Measurements from ENCODE around the gene CCDC181. TPM values are rescaled to one million over a fixed set of nuclear protein-coding genes. Genes with fewer than 3 reads are reported as not detected.

Gene CCDC181
- total RNA-seq, 4 donors from 2014 or later, result 0.80 to 1.2 TPM; not detected in 2

DNA sequence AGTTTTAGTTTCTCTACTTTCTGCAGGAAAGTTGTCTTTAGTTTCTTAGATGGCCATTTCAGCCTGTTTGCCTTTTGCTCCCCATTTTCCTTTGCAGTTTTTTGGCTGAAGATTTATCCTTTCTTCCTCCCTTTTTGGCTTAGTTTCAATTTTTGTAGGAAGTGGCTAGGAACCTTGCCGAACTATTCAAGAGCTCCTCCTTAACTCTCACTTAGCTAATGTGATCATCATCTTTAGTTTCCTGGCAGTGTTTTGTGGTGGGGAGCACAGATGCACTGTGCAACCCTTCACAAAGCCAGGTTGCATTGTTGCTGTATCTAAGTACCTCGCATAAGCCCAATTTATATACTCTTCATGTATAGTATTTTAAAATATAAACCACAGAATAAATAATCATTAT lies 28.8 kb upstream of the CCDC181 start:
- Histone ChIP-seq H3K4me1 (no peaks in the 10 kb centered on the region), H3K36me3 (no peaks in the 10 kb centered on the region), H3K27ac (no peak overlapping the region), H3K4me3 (no peak overlapping the region), H3K9me3 (no peaks in the 10 kb centered on the region), H3K27me3 (no peaks in the 10 kb centered on the region)
- intact Hi-C loops (cut with DNase I; ENCODE audit: low total_unique reads), result no loop called here
- no peak for ATAC-seq
- no peak for DNase-seq
- TF ChIP-seq POLR2A (IDR thresholded peaks at IDR 0.05), result no peak
- TF ChIP-seq, protein P1, sequence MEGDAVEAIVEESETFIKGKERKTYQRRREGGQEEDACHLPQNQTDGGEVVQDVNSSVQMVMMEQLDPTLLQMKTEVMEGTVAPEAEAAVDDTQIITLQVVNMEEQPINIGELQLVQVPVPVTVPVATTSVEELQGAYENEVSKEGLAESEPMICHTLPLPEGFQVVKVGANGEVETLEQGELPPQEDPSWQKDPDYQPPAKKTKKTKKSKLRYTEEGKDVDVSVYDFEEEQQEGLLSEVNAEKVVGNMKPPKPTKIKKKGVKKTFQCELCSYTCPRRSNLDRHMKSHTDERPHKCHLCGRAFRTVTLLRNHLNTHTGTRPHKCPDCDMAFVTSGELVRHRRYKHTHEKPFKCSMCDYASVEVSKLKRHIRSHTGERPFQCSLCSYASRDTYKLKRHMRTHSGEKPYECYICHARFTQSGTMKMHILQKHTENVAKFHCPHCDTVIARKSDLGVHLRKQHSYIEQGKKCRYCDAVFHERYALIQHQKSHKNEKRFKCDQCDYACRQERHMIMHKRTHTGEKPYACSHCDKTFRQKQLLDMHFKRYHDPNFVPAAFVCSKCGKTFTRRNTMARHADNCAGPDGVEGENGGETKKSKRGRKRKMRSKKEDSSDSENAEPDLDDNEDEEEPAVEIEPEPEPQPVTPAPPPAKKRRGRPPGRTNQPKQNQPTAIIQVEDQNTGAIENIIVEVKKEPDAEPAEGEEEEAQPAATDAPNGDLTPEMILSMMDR (IDR thresholded peaks at IDR 0.05 in 4 of 5, conservative IDR thresholded peaks at IDR 0.05 in 1 of 5), result no peak
- in situ Hi-C loops (cut with MboI; ENCODE audit: low sequenced_read_pairs in 4 of 4), result no loop called here

DNA sequence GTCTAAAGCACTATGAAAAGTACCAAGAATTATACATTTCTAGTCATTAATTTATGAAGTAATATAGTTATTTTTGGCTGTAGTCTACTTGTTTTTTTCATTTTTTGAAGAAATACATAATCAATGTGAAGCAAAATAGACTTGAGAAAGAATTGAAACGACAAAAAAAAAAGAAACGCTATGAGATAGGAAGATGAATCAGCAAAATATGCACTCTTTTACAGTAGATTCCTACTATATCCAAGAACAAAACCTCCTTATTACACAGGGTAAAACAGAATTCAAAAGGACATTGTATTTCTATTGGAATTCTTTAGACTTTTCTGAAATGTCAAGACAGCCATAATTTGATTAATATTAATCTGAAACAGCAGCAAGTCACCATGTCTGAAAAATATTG lies 25.6 kb upstream of the CCDC181 start:
- Histone ChIP-seq H3K27me3 (no peaks in the 10 kb centered on the region), H3K36me3 (no peaks in the 10 kb centered on the region), H3K27ac (no peak overlapping the region), H3K4me1 (no peaks in the 10 kb centered on the region), H3K9me3 (no peaks in the 10 kb centered on the region), H3K4me3 (no peak overlapping the region)
- no peak for TF ChIP-seq POLR2A (IDR thresholded peaks at IDR 0.05)
- TF ChIP-seq, protein P1 (IDR thresholded peaks at IDR 0.05 in 4 of 5, conservative IDR thresholded peaks at IDR 0.05 in 1 of 5), result no peak
- ATAC-seq, result no peak
- intact Hi-C loops (cut with DNase I; ENCODE audit: low total_unique reads), result no loop called here
- no peak for DNase-seq
- in situ Hi-C loops (cut with MboI; ENCODE audit: low sequenced_read_pairs in 4 of 4), result no loop called here

DNA sequence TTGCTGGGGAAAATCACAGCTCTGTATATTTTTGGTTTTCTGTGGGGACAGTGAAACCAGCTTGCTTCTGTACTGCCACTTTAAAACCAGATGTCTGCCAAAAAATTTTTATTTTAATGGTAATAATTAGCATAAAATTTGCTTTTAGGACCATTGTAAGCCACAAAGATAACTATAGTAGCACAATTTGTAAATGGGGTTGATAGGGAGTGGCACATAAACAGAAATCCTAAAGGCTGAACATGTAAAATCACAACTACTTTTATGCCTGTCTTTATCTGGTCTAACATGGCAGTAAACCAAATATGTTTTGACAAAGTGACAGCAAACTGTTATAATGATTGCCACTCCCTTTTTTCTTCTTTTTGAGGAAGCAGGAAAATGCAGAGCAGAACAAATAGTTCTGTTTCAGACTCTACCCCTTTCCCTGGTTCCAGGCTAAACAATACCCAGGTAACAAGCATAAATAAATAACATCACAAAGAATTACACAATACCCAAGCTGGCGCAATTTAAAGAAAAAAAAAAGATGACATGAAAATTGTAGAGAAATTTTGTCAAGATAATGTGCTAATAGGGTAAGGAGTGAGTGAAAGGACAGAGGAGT lies 24.0 kb upstream of the CCDC181 start:
- Histone ChIP-seq H3K9me3 (no peaks in the 10 kb centered on the region), H3K27ac (no peak overlapping the region), H3K4me3 (no peak overlapping the region), H3K36me3 (no peaks in the 10 kb centered on the region), H3K27me3 (no peaks in the 10 kb centered on the region), H3K4me1 (no peaks in the 10 kb centered on the region)
- intact Hi-C loops (cut with DNase I; ENCODE audit: low total_unique reads), result no loop called here
- TF ChIP-seq, protein P1 (IDR thresholded peaks at IDR 0.05 in 4 of 5, conservative IDR thresholded peaks at IDR 0.05 in 1 of 5), result no peak
- no peak for TF ChIP-seq POLR2A (IDR thresholded peaks at IDR 0.05)
- ATAC-seq (no peak), DNase-seq (no peak)
- in situ Hi-C loops (cut with MboI; ENCODE audit: low sequenced_read_pairs in 4 of 4), result no loop called here

DNA sequence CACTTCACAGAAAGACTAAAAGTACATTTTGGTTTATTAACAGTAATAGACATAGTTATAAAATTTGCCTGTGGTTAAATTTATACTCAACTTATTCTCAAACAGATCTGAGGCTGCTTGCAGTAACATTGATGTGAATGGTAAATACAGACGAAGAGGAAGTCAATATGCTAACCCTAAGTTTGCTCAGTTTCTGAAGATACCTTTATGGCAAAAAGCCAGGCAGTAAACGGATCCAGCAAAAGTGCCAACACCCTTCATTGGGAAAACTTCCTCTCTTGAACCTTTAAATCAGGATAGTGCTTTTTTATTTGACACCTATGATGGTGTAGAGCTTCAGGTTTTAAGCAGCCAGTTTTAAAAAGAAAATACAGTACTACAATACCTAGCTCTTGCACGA lies 16.6 kb upstream of the CCDC181 start:
- no peak for ATAC-seq
- TF ChIP-seq, protein P1 (IDR thresholded peaks at IDR 0.05 in 4 of 5, conservative IDR thresholded peaks at IDR 0.05 in 1 of 5), result no peak
- TF ChIP-seq POLR2A (IDR thresholded peaks at IDR 0.05), result no peak

More for the DNA sequence above, 16.6 kb upstream of the CCDC181 start:
- Histone ChIP-seq H3K9me3 (no peaks in the 10 kb centered on the region), H3K4me3 (no peak overlapping the region), H3K27ac (no peak overlapping the region), H3K4me1 (no peaks in the 10 kb centered on the region), H3K36me3 (no peaks in the 10 kb centered on the region), H3K27me3 (no peaks in the 10 kb centered on the region)
- intact Hi-C loops (cut with DNase I; ENCODE audit: low total_unique reads) (no loop called here), in situ Hi-C loops (cut with MboI; ENCODE audit: low sequenced_read_pairs in 4 of 4) (no loop called here)
- DNase-seq, result no peak

All from gastrocnemius medialis (tissue), 4 donors.